NB4 (cell line): Measurements from ENCODE around the gene TRMT1.

ENCODE experiments used
- DNase-seq: peaks from one replicate; pipeline ENCODE4 v3.0.0; 2010; ENCODE audit warnings: low read depth
- H3K4me3 ChIP-seq: one replicate; pipeline ENCODE4 v1.5.1; 2011; ENCODE audit warnings: mild to moderate bottlenecking, low read depth, low read length, moderate library complexity
- CTCF ChIP-seq: IDR thresholded peaks from one replicate; pipeline ENCODE4 v1.5.1; 2012; ENCODE audit warnings: low read depth, low read length
- MAX ChIP-seq: IDR thresholded peaks from 2 replicates; pipeline ENCODE4 v1.6.1; 2011; ENCODE audit warnings: low read depth, low read length
- MYC ChIP-seq: IDR thresholded peaks from 2 replicates; pipeline ENCODE4 v1.6.1; 2011; ENCODE audit warnings: low read depth, low read length
- POLR2A ChIP-seq: IDR thresholded peaks from 2 replicates; pipeline ENCODE4 v1.6.1; 2011; ENCODE audit warnings: mild to moderate bottlenecking; ENCODE audit not compliant: insufficient read length; ENCODE audit errors: extremely low read depth

The TRMT1 gene

DNA sequence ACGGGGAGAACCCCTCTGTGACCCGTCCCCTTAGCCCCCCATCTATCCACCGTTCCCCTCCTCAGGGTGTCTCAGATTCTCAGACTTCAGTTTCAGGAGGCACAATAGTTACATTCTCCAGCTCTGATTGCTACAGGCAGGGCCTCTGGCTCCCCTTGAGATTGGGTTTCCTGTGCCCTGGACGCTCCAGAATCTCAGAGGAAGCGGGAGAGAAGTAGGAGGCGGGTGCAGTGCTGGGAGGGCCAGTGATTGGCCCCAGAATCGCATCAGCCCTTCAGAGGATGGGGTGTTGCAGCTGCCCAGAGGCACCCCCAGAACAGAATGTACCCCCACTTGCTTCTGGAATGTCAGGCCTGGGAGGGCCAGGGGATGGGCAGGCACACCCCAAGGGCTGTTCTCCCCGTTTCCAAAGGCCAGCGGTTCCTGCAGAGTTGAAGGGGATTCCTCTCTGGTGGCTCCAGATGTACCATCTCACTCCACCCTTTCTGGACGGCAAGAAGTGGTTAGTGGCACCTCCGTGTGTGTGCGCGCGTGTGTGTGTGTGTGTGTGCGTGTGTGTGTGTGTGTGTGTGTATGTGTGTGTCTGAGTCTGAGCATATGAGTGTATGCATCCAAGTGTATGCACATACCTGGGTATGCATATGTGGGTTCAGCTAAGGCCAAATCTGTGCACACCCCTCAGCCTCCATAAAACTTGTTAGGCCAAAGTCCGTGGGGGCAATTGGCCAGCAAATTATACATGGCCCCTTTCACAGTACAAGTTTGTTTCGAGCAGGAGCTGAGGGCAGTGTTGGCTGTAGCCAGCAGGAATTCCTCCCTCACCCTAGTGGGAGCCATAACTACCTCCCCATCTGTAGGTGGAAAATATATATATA is 49.4 kb downstream of the TRMT1 start:
- no peak overlapping the region for H3K4me3 ChIP-seq
- TF ChIP-seq MAX: no peak
- DNase-seq: no peak

DNA sequence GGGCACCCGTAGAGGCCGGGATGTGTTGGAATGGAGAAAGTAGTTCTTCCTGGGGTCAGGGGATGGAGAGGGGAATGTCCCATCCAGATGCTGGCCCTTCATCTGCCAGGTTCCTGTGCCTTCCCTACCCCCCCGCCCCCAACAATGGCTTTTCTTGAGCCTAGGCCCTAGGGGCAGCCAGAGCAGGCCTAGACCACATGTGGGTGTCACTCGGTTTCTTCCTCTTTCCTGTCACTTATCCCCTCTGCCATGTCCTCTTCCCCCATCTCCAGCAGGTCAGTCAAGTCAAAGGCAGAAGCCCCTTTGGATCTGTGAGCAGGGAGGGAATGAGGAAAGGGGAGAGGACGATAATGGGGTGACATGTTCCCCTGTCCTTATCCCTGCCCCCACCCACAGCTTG is 50.3 kb downstream of the TRMT1 start:
- DNase-seq: peak; percentile 57
- TF ChIP-seq MYC: no peak
- TF ChIP-seq POLR2A: no peak
- peak; percentile 25; the same call in 1 of the 2 replicates for TF ChIP-seq MAX
- no peak overlapping the region for H3K4me3 ChIP-seq

- TF ChIP-seq MAX (no peak), POLR2A (no peak), MYC (no peak), CTCF (no peak)
These were observed 52.4 kb downstream of the TRMT1 start for GRCh38 chr19:13064092-13064489.

GRCh38 chr19:13063461-13064091 is 53.0 kb downstream of the TRMT1 start:
- no peak overlapping the region for H3K4me3 ChIP-seq
- TF ChIP-seq MYC: no peak
- no peak for TF ChIP-seq POLR2A
- no peak for TF ChIP-seq MAX
- DNase-seq: no peak

More at GRCh38 chr19:13064092-13064489, 52.4 kb downstream of the TRMT1 start:
- no peak for DNase-seq
- no peak overlapping the region for H3K4me3 ChIP-seq

GRCh38 chr19:13062317-13062716 is 54.2 kb downstream of the TRMT1 start:
- H3K4me3 ChIP-seq: no peak overlapping the region
- no peak for TF ChIP-seq MAX
- TF ChIP-seq POLR2A: no peak
- no peak for TF ChIP-seq MYC
- TF ChIP-seq CTCF: no peak
- DNase-seq: no peak

GRCh38 chr19:13060964-13061927 is 55.3 kb downstream of the TRMT1 start:
- peak; percentile 74 for DNase-seq
- H3K4me3 ChIP-seq: no peak overlapping the region
- peak; percentile 86 for TF ChIP-seq CTCF
- no peak for TF ChIP-seq POLR2A
